ENCODE measurements around the gene FAM219A.
"Not testable (repeated sequence)": the region's sequence is repeated elsewhere in the genome, so short reads cannot be mapped to it uniquely, and the experiment has no call there.

Gene FAM219A

DNA sequence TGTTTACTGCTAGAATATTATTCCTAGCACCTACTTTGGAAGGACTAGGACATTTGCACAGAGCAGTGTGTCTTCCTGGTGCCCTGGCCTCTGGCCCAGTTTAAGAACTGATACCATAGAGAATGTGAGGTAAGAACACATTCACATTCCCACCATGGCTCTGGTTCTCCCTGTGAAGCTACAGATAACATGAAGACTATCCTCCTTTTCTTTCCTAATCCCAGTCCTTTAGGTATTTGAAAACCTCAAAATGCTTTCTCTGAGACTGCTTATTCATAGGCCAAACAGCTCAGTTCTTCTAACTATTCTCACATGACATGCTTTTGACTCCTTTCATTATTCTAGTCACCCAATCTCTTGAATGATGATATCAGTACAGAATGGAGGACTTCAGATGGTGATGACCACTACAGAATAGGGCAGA lies 11.9 kb downstream of the FAM219A start:
- no peak for DNase-seq (ENCODE audit: low spot score)
- FAIRE-seq: no peak

DNA sequence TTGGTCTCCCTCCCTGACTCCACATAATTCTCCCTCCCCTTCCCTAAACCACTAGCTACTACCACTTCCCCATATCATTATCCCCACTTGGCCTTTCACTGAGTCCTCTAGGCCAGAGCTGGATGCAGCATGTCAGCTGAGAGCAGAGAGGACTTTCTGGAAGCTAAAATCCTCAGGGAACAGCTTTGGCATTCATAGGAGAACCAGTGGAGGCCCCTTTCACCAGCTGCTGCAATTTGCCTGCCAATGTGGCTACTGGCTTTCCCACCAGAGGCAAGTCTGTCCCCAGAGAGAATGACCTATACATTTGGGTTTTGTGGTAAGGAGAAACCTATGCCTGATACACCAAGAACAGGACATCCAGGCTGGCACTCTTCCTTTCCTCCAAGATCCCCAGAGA lies 14.4 kb downstream of the FAM219A start:
- no peak for FAIRE-seq
- DNase-seq (ENCODE audit: low spot score): no peak

DNA sequence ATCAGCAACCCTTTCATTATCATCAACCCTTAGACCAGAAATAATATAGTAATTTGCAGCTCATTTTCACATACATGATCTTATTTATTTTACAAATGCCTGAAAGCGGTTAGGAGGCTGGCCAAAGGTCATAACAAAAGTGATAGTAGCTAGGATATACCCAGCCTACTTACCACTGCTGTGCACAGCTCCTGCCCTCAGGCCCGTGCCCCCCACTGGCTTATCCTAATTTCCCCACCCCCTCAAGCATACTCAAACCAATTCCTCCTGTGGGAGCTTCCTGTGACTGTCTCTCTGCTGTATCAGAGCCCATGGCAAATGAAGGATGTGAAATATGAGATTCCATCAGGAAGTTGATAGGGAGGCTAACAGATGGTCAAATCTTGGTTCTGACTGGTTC lies 14.8 kb downstream of the FAM219A start:
- FAIRE-seq (no peak), DNase-seq (ENCODE audit: low spot score) (no peak)

DNA sequence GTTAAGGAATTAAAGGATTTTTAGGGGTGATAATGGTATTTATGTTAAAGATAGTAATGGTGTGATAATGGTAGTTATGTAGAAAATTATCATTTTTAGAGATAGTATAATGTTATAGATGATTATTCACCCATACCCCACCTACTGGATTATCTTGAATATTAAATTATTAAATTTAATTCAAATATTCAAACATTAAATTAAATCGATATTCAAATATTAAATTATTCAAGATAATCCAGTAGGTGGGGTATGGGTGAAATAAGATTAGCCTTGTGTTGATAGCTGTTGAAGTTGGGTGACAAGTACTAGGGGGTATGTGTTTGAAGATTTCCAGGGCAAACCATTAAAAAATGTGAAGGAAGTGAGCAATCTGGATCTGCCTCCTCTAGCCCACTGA lies 15.6 kb downstream of the FAM219A start:
- DNase-seq (ENCODE audit: low spot score) (no peak), FAIRE-seq (no peak)

DNA sequence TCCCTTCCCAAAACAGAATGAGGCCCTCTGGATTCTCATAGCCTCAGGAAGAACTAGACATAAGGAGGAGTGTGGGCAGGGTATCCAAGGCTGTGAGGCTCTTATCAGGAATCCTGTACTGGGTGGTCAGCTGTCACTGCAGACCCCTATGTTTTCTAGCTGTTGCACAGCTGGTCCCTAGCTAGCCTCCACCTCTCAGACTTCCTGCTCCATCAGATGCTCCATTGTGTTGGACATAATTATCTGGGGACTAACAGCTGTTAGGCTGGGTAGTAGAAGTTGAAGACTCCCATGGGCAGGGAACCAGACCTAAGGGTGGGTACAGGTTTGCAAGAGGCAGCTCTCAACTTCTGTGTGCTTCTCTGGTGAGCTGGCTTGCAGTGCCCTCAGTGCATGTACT lies 18.4 kb downstream of the FAM219A start:
- FAIRE-seq (no peak), DNase-seq (ENCODE audit: low spot score) (no peak)

DNA sequence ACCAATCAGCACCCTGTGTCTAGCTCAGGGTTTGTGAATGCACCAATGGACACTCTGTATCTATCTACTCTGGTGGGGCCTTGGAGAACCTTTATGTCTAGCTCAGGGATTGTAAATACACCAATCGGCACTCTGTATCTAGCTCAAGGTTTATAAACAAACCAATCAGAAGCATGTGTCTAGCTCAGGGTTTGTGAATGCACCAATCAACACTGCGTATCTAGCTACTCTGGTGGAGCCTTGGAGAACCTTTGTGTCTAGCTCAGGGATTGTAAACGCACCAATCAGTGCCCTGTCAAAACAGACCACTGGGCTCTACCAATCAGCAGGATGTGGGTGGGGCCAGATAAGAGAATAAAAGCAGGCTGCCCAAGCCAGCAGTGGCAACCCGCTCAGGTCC lies 19.9 kb downstream of the FAM219A start:
- FAIRE-seq; DNase-seq (ENCODE audit: low spot score): not testable (repeated sequence)

DNA sequence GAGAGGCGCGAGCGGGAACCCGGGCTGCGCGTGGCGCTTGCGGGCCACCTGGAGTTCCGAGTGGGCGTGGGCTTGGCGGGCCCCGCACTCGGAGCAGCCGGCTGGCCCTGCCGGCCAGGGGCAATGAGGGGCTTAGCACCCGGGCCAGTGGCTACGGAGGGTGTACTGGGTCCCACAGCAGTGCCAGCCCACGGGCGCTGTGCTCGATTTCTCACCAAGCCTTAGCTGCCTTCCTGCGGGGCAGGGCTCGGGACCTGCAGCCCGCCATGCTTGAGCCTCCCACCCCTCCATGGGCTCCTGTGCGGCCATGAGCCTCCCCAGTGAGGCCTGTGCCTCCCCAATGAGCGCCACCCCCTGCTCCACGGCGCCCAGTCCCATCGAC lies 20.5 kb downstream of the FAM219A start:
- not testable (repeated sequence) for FAIRE-seq; DNase-seq (ENCODE audit: low spot score)

DNA sequence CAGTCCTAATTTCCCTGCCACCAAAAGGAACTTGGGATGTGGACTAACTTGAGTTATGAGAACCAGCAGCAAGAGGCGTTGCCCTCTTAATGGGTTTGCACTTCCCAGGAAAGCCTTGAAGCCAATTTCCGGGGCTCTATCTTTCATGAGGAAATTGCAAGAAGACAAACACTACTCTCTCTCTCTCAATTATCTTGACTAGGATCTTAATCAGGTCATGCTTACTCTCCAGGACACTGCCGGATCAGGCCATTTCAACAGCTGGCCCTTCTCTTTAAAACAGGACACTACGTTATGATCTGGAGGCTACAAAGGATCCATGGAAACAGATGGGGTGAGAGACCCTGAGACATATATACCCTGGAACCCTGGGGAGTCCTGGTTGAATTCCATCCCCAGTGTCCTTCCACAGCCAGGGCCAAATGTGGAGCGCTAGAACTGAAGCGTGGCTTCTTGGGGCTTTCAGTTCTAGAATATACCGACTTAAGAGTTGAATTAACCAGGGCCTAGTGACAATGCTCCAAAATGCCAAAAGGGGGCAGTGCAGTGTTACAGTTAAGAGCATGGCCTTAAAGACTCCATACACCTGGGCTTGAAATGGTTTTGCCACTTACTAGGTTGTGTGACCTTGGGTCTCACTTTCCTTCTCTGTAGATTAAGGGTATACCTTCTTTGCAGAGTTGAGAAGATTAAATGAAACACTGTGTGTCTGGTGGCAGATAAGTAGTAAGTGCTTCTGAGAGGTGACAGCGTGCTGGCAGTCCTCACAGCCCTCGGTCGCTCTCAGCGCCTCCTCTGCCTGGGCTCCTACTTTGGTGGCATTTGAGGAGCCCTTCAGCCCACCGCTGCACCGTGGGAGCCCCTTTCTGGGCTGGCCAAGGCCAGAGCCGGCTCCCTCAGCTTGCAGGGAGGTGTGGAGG lies 21.1 kb downstream of the FAM219A start:
- DNase-seq (ENCODE audit: low spot score): peak; percentile 24
- FAIRE-seq: no peak

DNA sequence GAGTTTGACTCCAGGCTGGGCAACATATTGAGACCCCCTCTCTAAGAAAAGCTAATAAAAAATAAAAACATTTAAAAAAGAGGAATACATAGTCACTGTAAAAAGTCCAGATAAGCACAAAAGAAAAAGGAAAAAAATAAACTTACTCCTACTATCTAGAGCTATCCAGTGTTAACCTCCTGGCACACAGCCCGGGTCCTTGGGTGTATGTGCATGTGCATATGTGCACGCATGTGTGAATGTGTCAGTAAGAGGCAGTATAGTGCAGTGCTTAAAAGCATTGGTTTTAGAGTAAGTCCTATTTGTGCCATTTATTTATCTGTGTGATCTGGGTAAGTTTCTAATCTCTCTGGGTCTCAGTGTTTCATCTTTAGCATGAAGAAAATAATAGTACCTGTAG lies 26.7 kb downstream of the FAM219A start:
- no peak for FAIRE-seq
- no peak for DNase-seq (ENCODE audit: low spot score)

DNA sequence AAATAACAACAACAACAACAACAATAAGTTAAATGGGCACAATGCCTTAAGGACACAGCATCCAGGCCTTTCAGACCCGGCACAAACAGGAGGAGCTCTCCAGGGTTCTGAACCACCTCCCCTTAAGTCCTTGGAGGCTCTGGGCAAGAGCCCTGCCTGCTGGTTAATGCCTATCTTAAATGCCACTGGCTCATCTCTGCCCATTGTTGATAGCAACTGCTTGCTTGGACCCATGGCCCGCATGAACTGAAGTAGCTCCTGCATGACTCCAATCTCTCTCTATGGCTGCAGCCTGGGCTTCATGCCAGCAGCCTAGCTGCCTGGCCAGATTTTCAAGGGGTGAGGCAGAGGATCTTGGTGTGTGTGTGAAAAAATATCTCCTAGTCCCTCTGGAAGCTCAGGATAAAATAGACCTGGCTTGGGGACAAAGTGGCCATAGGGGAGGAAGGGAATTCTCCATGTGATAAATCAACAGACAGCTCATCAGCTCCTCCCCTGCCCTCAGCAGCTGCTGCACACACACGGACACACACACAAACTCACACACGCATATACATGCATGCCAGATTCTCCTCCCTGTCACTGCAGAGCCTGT lies 27.4 kb downstream of the FAM219A start:
- no peak for FAIRE-seq
- DNase-seq (ENCODE audit: low spot score): peak; percentile 11

DNA sequence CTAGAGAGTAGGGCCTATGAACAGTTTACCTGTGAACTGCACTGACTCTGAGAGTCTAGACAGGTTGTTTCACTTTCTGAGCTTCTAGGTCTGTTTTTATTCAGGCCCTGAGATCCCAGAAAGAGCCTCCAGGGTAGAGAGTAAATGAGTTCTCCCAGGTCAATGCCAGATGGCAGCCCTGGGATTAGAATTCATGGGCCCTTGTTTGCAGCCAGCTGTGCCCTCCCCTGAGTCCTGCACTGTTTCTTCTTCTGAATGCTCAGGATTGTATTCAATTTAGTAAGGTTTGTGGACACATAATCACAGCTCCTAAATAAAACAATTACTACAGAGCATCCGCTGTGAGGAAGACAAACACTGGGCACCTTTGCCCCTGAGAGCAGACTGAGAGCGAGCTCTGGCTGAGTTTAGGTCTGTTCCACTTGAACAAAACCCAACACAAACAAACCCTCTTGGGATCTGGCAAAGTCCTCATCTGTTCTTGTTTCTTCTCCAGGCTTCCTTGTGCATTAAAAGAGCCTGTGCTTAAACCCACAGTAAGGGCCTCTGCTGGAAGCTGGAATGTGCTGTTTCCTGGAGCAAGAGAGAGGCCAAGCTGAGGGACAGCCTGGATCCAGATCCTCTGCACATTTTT lies 29.9 kb downstream of the FAM219A start:
- FAIRE-seq (no peak), DNase-seq (ENCODE audit: low spot score) (no peak)

DNA sequence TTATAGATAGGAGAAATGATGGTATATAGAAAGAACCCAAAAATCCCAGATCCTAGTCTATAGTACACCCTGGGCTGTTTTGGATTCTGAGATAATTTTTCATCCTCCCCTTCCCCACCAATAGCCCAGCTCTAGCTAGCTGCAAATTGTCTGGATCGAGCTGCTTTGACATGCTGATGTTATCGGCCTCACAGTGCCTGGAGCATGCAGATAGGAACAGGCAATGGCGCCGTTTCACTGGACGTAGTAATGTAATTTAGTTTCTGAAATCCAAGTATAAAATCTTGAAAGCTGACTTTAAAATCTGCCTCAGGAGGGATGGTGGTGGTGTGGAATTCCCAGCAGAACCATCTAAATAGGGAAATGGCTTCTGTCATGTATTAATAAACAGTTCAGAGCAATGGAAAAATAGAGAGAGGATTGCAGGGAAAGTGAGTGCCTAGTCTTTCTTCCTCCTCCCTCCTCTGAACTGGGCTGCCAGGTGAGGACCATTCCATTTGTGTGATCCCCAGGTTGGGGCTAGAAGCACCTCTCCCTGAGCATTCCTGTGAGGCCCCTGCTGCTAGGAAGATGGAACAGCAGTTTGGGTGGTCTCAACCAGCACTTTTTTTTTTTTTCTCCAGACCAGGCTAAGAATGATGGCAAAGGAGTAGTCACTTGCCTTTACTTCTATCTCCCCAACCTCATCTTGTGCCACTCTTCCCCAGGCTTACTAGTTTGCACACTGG lies 31.9 kb downstream of the FAM219A start:
- FAIRE-seq (no peak), DNase-seq (ENCODE audit: low spot score) (no peak)

DNA sequence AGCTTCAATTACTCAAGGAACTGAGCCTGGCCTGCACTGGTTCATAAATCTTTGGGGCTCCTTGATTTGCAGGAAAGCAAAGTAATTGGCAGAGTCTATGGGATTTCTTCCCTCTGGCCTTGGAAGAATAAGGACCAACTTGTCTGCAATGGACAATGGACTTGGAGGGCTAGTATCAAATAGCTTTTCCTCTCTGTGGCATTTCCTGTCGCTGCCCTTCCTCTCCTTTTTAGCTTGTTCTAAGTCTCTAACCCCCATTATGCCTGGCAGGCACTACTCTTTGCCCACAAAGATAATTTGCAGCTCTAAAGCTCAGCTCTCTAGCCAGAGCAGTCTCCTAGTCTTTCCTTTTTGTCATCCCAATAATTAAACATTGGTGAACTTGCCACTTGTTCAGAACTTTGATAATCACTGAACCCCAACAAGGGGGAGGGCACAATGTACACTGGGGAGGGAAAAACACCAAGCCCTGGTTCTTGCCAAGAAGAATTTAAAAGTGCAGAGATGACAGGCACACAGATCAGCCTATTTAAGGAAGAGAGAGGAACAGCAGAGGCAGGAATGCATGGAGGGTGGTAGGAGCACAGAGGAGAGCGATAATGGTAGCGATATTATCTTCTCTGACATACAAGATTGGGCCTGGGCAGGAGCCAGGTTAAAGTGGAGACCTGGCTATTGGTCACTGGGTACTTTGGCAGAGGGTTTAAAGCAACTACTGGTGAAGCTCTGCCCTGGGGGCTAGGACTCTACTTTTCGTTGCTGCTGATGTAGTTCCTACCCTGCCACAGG lies 38.5 kb downstream of the FAM219A start:
- DNase-seq (ENCODE audit: low spot score) (no peak), FAIRE-seq (no peak)

DNA sequence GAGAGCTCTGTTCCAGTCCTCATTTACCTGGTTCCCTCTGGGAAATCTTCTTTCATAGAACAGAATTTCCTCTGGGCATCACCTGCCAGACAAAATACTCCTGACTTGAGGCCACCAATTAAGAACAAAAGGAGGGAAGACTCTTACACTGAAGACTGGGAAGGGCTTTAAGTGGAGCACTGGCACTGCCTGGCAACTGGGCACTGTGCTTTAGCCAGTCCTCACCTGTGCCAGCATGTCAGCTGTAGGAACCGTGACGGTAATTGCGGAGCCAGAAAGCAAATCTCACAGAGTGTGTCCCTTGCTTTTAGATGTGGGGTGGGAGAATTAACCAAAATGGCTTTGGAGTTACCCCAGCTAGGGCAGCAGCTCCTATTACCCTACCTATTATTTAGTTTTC lies 40.6 kb downstream of the FAM219A start:
- FAIRE-seq (no peak), DNase-seq (ENCODE audit: low spot score) (no peak)

DNA sequence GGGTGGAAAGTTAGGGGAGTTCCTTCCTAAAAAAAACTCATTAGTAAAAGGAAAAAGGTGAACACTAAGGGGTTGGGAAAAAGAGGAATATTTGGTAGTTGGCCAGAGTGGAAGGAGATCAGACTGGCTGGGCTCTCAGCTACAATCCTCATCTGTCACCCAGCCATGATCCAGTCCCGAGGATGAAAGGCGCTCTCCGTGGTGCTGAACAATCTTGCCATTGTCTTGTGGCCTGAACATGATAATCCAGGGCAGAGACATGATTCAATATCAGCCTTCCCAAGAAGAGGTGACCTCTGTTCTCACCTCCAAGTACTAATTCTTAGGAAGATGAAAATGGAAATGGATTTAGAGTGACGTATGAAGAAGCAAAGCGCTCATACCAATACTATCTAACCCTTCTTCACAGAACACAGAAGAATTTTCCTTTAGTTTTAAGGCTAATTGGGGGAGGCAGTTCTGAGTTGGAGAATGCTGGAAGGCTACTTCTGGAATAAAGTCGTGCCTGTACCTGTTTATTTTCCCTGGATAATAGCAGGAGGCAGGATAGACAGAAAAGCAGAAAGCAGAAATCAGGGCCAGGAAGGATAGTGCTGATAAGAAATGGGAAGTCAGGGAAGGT lies 45.0 kb downstream of the FAM219A start:
- DNase-seq (ENCODE audit: low spot score) (no peak), FAIRE-seq (no peak)

DNA sequence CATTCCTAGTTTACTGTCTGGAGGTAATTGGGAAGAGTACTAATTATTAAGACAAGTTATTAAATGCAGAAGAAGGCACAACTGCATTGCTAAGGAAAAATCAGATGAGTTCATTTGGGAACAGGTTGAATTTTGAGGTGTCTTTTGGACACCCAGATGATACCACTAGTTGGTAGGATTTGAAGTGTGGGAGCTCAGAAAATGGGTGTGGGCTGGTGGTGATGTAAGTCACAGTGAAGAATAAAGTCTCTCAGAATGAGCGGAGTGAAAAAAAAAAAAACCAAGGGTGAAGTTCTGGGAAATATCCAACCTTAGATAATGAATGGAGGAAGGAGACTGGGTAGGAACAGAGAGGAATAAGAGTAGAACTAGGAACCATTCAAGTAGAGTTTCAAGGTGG lies 46.0 kb downstream of the FAM219A start:
- FAIRE-seq (no peak), DNase-seq (ENCODE audit: low spot score) (no peak)

DNA sequence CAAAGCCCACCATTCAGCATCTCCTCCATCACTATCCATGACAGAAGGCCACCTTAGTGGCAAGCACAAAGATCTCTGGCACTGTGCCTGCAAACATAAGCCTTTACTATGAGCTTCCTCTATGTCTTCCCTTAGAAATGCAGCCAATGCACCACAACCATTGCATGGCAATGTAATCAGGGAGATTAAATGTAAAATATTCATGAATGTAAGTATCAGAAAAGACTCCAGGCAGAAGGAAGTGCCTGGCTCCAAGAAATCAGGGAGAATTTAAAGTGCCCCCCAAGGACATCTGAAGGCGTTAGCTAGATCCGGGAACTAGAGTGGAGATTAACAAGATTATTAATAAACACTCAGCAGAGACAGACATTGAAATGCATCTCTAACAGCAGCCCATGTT lies 49.2 kb downstream of the FAM219A start:
- no peak for DNase-seq (ENCODE audit: low spot score)
- no peak for FAIRE-seq

DNA sequence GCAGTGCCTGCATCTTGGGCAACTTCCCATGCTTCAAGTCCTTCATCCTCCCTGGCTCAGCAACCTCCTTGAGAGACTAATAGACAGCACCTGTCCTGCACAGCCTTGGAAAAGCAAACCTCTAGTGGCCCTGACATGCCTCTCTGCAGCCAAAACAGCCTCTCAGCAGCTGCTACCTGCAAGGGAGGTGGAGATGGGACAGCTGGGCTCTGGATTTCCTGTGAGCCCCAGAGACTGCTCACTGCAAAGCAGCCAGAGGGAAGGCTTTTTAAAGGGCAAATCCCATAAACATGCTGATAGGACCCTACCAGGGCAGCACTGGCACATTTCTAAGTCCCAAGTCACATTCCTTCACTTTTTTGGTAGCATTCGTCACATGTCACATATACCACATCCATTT lies 50.2 kb downstream of the FAM219A start:
- no peak for FAIRE-seq
- DNase-seq (ENCODE audit: low spot score): no peak

DNA sequence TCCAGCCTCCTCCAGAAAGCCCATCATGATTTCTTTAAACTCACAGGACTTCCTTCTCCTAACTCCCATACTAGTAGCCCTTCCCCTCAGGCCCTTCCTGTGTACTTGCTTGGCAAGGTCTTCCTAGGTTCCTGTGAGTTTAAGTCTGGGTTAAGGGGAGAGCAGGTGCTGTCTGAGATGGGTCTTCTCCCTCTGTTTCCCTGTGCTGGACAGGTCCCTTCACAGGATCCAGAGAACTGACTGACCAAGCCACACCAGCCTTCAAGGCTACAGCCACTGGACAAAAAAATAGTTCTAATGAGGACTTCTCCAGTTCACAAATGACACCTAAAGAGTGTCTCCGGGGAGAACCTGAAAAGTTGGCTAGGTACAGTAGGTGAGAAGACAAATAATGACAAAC lies 52.2 kb downstream of the FAM219A start:
- no peak for FAIRE-seq
- no peak for DNase-seq (ENCODE audit: low spot score)

DNA sequence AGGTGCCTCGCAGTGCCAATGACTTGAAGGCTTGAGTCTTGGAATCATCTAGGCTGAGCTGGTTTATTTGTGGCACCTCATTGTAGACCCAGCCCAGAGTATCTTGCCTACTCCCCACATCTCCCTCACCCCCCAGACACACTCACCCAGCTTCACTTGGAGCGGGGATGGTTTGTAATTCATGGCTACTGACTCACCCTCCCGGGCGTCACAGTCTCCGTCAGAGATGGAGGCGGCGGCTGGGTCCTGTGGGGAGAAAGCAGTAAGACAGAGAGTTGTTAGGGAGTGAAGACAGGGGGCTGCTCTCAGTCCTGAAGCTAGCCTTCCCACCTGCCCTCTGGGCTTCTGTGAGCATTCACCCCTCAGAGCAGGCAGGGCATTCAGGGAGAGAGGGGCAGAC lies 52.7 kb downstream of the FAM219A start:
- DNase-seq (ENCODE audit: low spot score): no peak
- no peak for FAIRE-seq
